Right lobe of liver (tissue), 6 donors: ENCODE measurements around the gene MMP21. TPM values are rescaled to one million over a fixed set of nuclear protein-coding genes. Genes with fewer than 3 reads are reported as not detected.

Experiments
- ATAC-seq, 4 donors: fragments of 200-7000 bp; cut with Tn5 transposase; one replicate each; pipeline ENCODE4 v1.9.1; 2020; ENCODE audit warnings: mild to moderate bottlenecking in 4 of 4, moderate library complexity in 4 of 4
- DNase-seq, 3 donors: peaks; one replicate each; pipeline ENCODE4 v3.0.0-alpha.2; 2020
- H3K27ac ChIP-seq, 3 donors: fragments of 200-600 bp; one replicate each; pipeline ENCODE4 v1.8.0; 2022
- H3K27me3 ChIP-seq, 2 donors: fragments of 200-600 bp; one replicate each; pipeline ENCODE4 v1.8.0; 2022
- H3K36me3 ChIP-seq, 4 donors: fragments of 200-600 bp; sonication (generic) in 1 of 4; one replicate each; pipeline versions ENCODE4 v1.5.1 to v1.8.0; 2017 to 2022; ENCODE audit warnings: control low read depth in 1 of 4
- H3K4me1 ChIP-seq, 4 donors: fragments of 200-600 bp; sonication (generic) in 1 of 4; one replicate each; pipeline versions ENCODE4 v1.5.1 to v1.8.0; 2017 to 2022; ENCODE audit warnings: control low read depth in 1 of 4
- H3K4me3 ChIP-seq, 3 donors: fragments of 200-600 bp; one replicate each; pipeline ENCODE4 v1.8.0; 2022
- H3K9me3 ChIP-seq, 4 donors: fragments of 200-600 bp; sonication (generic) in 1 of 4; one replicate each; pipeline versions ENCODE4 v1.5.1 to v1.8.0; 2017 to 2022; ENCODE audit warnings: control low read depth in 1 of 4
- POLR2A ChIP-seq: fragments of 450-650 bp; IDR thresholded peaks from one replicate; pipeline ENCODE4 v1.6.1; 2017; ENCODE audit warnings: antibody characterized with exemption, mild to moderate bottlenecking
- WGBS: methylation state at CpG from one replicate; pipeline ENCODE4 v1.1.6; 2018; ENCODE audit warnings: low coverage, low lambda C conversion rate; ENCODE audit not compliant: insufficient coverage; ENCODE audit errors: missing lambda C conversion rate; 5-methylcytosine and 5-hydroxymethylcytosine counted together
- intact Hi-C, 2 donors: fragments of 100-400 bp; cut with DNase I; formaldehyde crosslinking; loops; one replicate each; pipeline versions ENCODE4 v1.11.2 to v1.14.1; 2022
- total RNA-seq, 6 experiments: library from RNA; depleted of rRNA in 2 of 6; stranded (reverse); fragments of >200 nt in 2 of 6; fragmentation: NEBNext Ultra II Directional in 3 of 6; extraction: Animal tissue kit (Norgen Biotek cat#: 25700) in 3 of 6; gene quantifications; one replicate each; pipeline versions ENCODE4 v1.1.0 to v1.2.4, GENCODE V29; 2016 to 2023
- TF ChIP-seq, protein P1 (sequence below), 4 donors: fragments of 200-600 bp in 3 of 4; fragments of 450-650 bp in 1 of 4; IDR thresholded peaks; one replicate each; pipeline versions ENCODE4 v1.5.1 to v1.8.0; 2016 to 2022; ENCODE audit warnings: antibody characterized with exemption in 4 of 4, mild to moderate bottlenecking in 2 of 4
- donor health status: DM: no; HTN: yes; CAD: no.
- donor health status: DM: no; HTN: no; CAD: no.
- donor health status: DM: no; HTN: no; CAD: no.
- donor health status: DM: no; HTN: yes; CAD: no.
- donor health status: DM: no; HTN: yes; CAD: no.

The MMP21 gene
- total RNA-seq, 6 experiments from 2014 or later = 0.10 to 0.25 (median 0.14) TPM; not detected in 1

DNA sequence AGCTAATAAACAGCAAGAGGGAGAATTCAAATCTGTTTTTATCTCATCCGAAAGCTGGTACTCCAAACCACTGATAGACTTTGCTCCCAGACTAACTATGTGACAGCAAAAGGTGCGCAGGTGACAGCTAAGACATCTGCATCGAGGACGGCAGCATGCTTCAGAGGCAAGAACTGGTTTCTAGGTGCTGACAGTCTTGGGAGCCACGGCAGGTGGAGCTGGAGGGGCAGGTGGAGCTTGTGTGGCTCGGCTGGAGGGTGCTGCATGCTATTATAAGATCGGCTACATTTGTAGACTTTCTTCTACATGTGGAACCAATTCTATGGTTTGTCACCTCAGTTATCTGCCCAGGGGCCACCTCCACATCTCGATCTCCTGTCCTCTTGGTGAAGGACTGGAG is 21.8 kb upstream of the MMP21 start:
- no peaks in the 10 kb centered on the region for H3K4me1 ChIP-seq
- H3K4me3 ChIP-seq = no peak overlapping the region
- 91% methylated on average over 8 of the region's 8 CpGs for WGBS
- intact Hi-C loops = no loop called here
- H3K27me3 ChIP-seq = no peaks in the 10 kb centered on the region
- peaks cover 0 to 14% (median 0%) of the 10 kb centered on the region in 4 donors for H3K36me3 ChIP-seq
- no peak overlapping the region for H3K27ac ChIP-seq
- no peak for TF ChIP-seq POLR2A
- TF ChIP-seq, protein P1, sequence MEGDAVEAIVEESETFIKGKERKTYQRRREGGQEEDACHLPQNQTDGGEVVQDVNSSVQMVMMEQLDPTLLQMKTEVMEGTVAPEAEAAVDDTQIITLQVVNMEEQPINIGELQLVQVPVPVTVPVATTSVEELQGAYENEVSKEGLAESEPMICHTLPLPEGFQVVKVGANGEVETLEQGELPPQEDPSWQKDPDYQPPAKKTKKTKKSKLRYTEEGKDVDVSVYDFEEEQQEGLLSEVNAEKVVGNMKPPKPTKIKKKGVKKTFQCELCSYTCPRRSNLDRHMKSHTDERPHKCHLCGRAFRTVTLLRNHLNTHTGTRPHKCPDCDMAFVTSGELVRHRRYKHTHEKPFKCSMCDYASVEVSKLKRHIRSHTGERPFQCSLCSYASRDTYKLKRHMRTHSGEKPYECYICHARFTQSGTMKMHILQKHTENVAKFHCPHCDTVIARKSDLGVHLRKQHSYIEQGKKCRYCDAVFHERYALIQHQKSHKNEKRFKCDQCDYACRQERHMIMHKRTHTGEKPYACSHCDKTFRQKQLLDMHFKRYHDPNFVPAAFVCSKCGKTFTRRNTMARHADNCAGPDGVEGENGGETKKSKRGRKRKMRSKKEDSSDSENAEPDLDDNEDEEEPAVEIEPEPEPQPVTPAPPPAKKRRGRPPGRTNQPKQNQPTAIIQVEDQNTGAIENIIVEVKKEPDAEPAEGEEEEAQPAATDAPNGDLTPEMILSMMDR (IDR thresholded peaks at IDR 0.05) = no peak
- no peaks in the 10 kb centered on the region for H3K9me3 ChIP-seq
- DNase-seq (no peak), ATAC-seq (no peak)

- no peak overlapping the region for H3K4me3 ChIP-seq
- DNase-seq = no peak
- TF ChIP-seq, protein P1 (IDR thresholded peaks at IDR 0.05) = no peak
- TF ChIP-seq POLR2A = no peak
- no peaks in the 10 kb centered on the region for H3K9me3 ChIP-seq
- WGBS = 98% methylated on average over 4 of the region's 8 CpGs
- ATAC-seq = no peak
- no peaks in the 10 kb centered on the region for H3K4me1 ChIP-seq
- intact Hi-C loops = no loop called here
- H3K36me3 ChIP-seq = peaks cover 0 to 23% (median 0%) of the 10 kb centered on the region in 4 donors
- H3K27me3 ChIP-seq = no peaks in the 10 kb centered on the region
- H3K27ac ChIP-seq = no peak overlapping the region
Observed at GRCh38 chr10:125795637-125796190, 20.1 kb upstream of the MMP21 start.

DNA sequence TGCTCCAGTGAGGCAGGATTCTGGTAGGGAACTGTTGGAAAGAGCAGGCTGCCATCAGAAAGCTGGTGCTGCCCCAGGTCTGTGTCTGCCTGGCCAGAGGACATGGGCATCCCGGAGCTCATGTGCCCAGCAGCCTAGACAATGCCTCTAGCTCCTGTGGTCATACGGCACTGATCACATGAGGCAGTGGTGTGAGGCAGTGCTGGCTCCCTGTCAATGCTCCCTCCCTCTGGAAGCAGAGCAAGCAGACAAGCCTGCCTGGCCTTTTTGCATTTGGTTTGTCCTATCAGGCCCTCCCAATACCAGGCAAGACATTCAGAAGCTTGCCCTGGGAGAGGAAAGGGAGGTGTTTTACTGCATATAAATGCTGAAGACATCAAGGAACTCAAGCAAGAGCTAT is 19.5 kb upstream of the MMP21 start:
- no peaks in the 10 kb centered on the region for H3K9me3 ChIP-seq
- no peaks in the 10 kb centered on the region for H3K4me1 ChIP-seq
- ATAC-seq (no peak), DNase-seq (no peak)
- H3K4me3 ChIP-seq = no peak overlapping the region
- intact Hi-C loops = no loop called here
- no peak overlapping the region for H3K27ac ChIP-seq
- peaks cover 0 to 23% (median 0%) of the 10 kb centered on the region in 4 donors for H3K36me3 ChIP-seq
- no peaks in the 10 kb centered on the region for H3K27me3 ChIP-seq
- no CpG with 5 or more reads among the region's 2 CpGs for WGBS
- TF ChIP-seq, protein P1 (IDR thresholded peaks at IDR 0.05) = no peak
- TF ChIP-seq POLR2A = no peak

- DNase-seq (no peak), ATAC-seq (peak in 1 of 4 donors; percentile 26)
- no peak overlapping the region for H3K27ac ChIP-seq
- WGBS = 70% methylated on average over 4 of the region's 14 CpGs
- intact Hi-C loops = no loop called here
- H3K4me3 ChIP-seq = no peak overlapping the region
- no peaks in the 10 kb centered on the region for H3K9me3 ChIP-seq
- H3K27me3 ChIP-seq = no peaks in the 10 kb centered on the region
- no peak for TF ChIP-seq POLR2A
- TF ChIP-seq, protein P1 (IDR thresholded peaks at IDR 0.05) = no peak
- no peaks in the 10 kb centered on the region for H3K4me1 ChIP-seq
- peaks cover 0 to 23% (median 0%) of the 10 kb centered on the region in 4 donors for H3K36me3 ChIP-seq
Observed at GRCh38 chr10:125792342-125793300, 17.0 kb upstream of the MMP21 start.
